RWPE2 (cell line): Measurements from ENCODE around the gene WBP2NL.

Source experiments
- ATAC-seq: fragments of 200-7000 bp; cut with Tn5 transposase; 3 replicates; pipeline ENCODE4 v1.9.1; 2021; ENCODE audit warnings: low read depth
- DNase-seq: peaks from one replicate; pipeline ENCODE4 v3.0.0-alpha.2; 2020; ENCODE audit warnings: low spot score
- H3K27ac ChIP-seq: fragments of 450-650 bp; 2 replicates; pipeline ENCODE4 v1.5.1; 2017; ENCODE audit warnings: mild to moderate bottlenecking; ENCODE audit not compliant: poor library complexity, severe bottlenecking
- H3K27me3 ChIP-seq: fragments of 250-450 bp; sonication (Bioruptor Pico); 2 replicates; pipeline ENCODE4 v1.5.1; 2021; ENCODE audit warnings: mild to moderate bottlenecking, moderate library complexity; ENCODE audit not compliant: insufficient read depth, poor library complexity, severe bottlenecking
- H3K36me3 ChIP-seq: fragments of 250-450 bp; sonication (Bioruptor Pico); 2 replicates; pipeline ENCODE4 v1.5.1; 2020; ENCODE audit warnings: low read depth, mild to moderate bottlenecking, moderate library complexity
- H3K4me1 ChIP-seq: fragments of 250-450 bp; sonication (Bioruptor Pico); 2 replicates; pipeline ENCODE4 v1.5.1; 2021; ENCODE audit warnings: mild to moderate bottlenecking, moderate library complexity; ENCODE audit not compliant: insufficient read depth, poor library complexity, severe bottlenecking
- H3K4me3 ChIP-seq: fragments of 250-450 bp; sonication (Bioruptor Pico); 2 replicates; pipeline ENCODE4 v1.5.1; 2021; ENCODE audit warnings: mild to moderate bottlenecking, moderate library complexity; ENCODE audit not compliant: severe bottlenecking
- H3K9me3 ChIP-seq: fragments of 250-450 bp; sonication (Bioruptor Pico); 2 replicates; pipeline ENCODE4 v1.5.1; 2021; ENCODE audit warnings: mild to moderate bottlenecking, moderate library complexity; ENCODE audit not compliant: severe bottlenecking
- CTCF ChIP-seq: fragments of 450-650 bp; IDR thresholded peaks from one replicate; pipeline ENCODE4 v1.5.1; 2017; ENCODE audit warnings: mild to moderate bottlenecking, moderate library complexity; ENCODE audit not compliant: poor library complexity, severe bottlenecking

The WBP2NL gene

GRCh38 chr22:42000466-42000865 is 1.9 kb downstream of the WBP2NL start:
- no peak for ATAC-seq
- no peak for TF ChIP-seq CTCF
- H3K4me3 ChIP-seq, result no peak overlapping the region

GRCh38 chr22:42001121-42001520 is 2.5 kb downstream of the WBP2NL start:
- H3K9me3 ChIP-seq, result no peaks in the 10 kb centered on the region
- TF ChIP-seq CTCF, result no peak
- ATAC-seq, result no peak
- DNase-seq, result no peak
- H3K27me3 ChIP-seq, result no peaks in the 10 kb centered on the region
- no peak overlapping the region for H3K27ac ChIP-seq
- no peak overlapping the region for H3K4me3 ChIP-seq
- H3K4me1 ChIP-seq, result no peaks in the 10 kb centered on the region
- H3K36me3 ChIP-seq, result no peaks in the 10 kb centered on the region

More at GRCh38 chr22:42000466-42000865, 1.9 kb downstream of the WBP2NL start:
- H3K36me3 ChIP-seq, result no peaks in the 10 kb centered on the region
- no peaks in the 10 kb centered on the region for H3K4me1 ChIP-seq
- no peaks in the 10 kb centered on the region for H3K9me3 ChIP-seq
- no peaks in the 10 kb centered on the region for H3K27me3 ChIP-seq
- DNase-seq, result no peak
- H3K27ac ChIP-seq, result no peak overlapping the region

- no peak for DNase-seq
- H3K27me3 ChIP-seq, result no peaks in the 10 kb centered on the region
- no peak overlapping the region for H3K4me3 ChIP-seq
- no peaks in the 10 kb centered on the region for H3K9me3 ChIP-seq
- no peaks in the 10 kb centered on the region for H3K4me1 ChIP-seq
- no peak for TF ChIP-seq CTCF
- H3K27ac ChIP-seq, result no peak overlapping the region
- ATAC-seq, result no peak
- H3K36me3 ChIP-seq, result no peaks in the 10 kb centered on the region
Measured at GRCh38 chr22:42001706-42002105, 3.1 kb downstream of the WBP2NL start.

- Histone ChIP-seq H3K4me3 (no peak overlapping the region), H3K27ac (no peak overlapping the region), H3K36me3 (no peaks in the 10 kb centered on the region), H3K4me1 (no peaks in the 10 kb centered on the region), H3K27me3 (no peaks in the 10 kb centered on the region), H3K9me3 (peaks cover 5% of the 10 kb centered on the region)
- no peak for TF ChIP-seq CTCF
- ATAC-seq (no peak), DNase-seq (no peak)
Measured at GRCh38 chr22:42007922-42008321, 9.3 kb downstream of the WBP2NL start.

GRCh38 chr22:42010778-42011177 is 12.2 kb downstream of the WBP2NL start:
- Histone ChIP-seq H3K4me3 (no peak overlapping the region), H3K27me3 (peaks cover 3% of the 10 kb centered on the region), H3K27ac (no peak overlapping the region), H3K36me3 (no peaks in the 10 kb centered on the region), H3K4me1 (no peaks in the 10 kb centered on the region), H3K9me3 (peaks cover 5% of the 10 kb centered on the region)
- TF ChIP-seq CTCF, result no peak
- no peak for DNase-seq
- ATAC-seq, result no peak
